Measurements from ENCODE around the gene FSD1. TPM values are rescaled to one million over a fixed set of nuclear protein-coding genes. Genes with fewer than 3 reads are reported as not detected.
"Not testable (repeated sequence)": the region's sequence is repeated elsewhere in the genome, so short reads cannot be mapped to it uniquely, and the experiment has no call there.

The FSD1 gene
- total RNA-seq, 1 donor: 1.1 TPM

- Histone ChIP-seq H2AFZ (ENCODE audit: low read length) (no peak overlapping the region), H3K9me3 (ENCODE audit: low read depth, low read length) (no peaks in the 10 kb centered on the region), H3K79me2 (ENCODE audit: insufficient read depth, low read length) (no peaks in the 10 kb centered on the region), H3K36me3 (ENCODE audit: insufficient read depth, low read length) (no peaks in the 10 kb centered on the region), H3K4me2 (ENCODE audit: insufficient read depth, low read length) (peak overlapping the region; percentile 72), H3K4me1 (ENCODE audit: insufficient read depth, low read length) (peaks cover 5% of the 10 kb centered on the region), H3K4me3 (ENCODE audit: insufficient read depth, low read length) (no peak overlapping the region), H3K27me3 (ENCODE audit: insufficient read depth, low read length) (peaks cover 10% of the 10 kb centered on the region), H4K20me1 (ENCODE audit: insufficient read depth, low read length) (no peaks in the 10 kb centered on the region), H3K27ac (ENCODE audit: low read depth, low read length) (no peak overlapping the region)
- no peak for DNase-seq (ENCODE audit: insufficient read length, low spot score, missing footprints)
- TF ChIP-seq CTCF (IDR thresholded peaks at IDR 0.05; ENCODE audit: extremely low read depth, low read depth, low read length): no peak
These were observed 22.4 kb downstream of the FSD1 start for GRCh38 chr19:4326837-4327251.

GRCh38 chr19:4327252-4327876, 23.0 kb downstream of the FSD1 start:
- no peak for TF ChIP-seq CTCF (IDR thresholded peaks at IDR 0.05; ENCODE audit: extremely low read depth, low read depth, low read length)
- no peaks in the 10 kb centered on the region for H3K36me3 ChIP-seq (ENCODE audit: insufficient read depth, low read length)
- peak overlapping the region; percentile 37 for H3K4me3 ChIP-seq (ENCODE audit: insufficient read depth, low read length)
- no peak overlapping the region for H3K27ac ChIP-seq (ENCODE audit: low read depth, low read length)
- DNase-seq (ENCODE audit: insufficient read length, low spot score, missing footprints): peak; percentile 90
- H3K27me3 ChIP-seq (ENCODE audit: insufficient read depth, low read length): peaks cover 10% of the 10 kb centered on the region
- H3K4me1 ChIP-seq (ENCODE audit: insufficient read depth, low read length): peaks cover 5% of the 10 kb centered on the region
- no peaks in the 10 kb centered on the region for H3K79me2 ChIP-seq (ENCODE audit: insufficient read depth, low read length)
- no peak overlapping the region for H2AFZ ChIP-seq (ENCODE audit: low read length)
- H4K20me1 ChIP-seq (ENCODE audit: insufficient read depth, low read length): no peaks in the 10 kb centered on the region
- H3K4me2 ChIP-seq (ENCODE audit: insufficient read depth, low read length): peak overlapping the region; percentile 72
- no peaks in the 10 kb centered on the region for H3K9me3 ChIP-seq (ENCODE audit: low read depth, low read length)

- Histone ChIP-seq H3K36me3 (ENCODE audit: insufficient read depth, low read length) (no peaks in the 10 kb centered on the region), H4K20me1 (ENCODE audit: insufficient read depth, low read length) (no peaks in the 10 kb centered on the region), H3K79me2 (ENCODE audit: insufficient read depth, low read length) (no peaks in the 10 kb centered on the region), H3K27me3 (ENCODE audit: insufficient read depth, low read length) (peaks cover 10% of the 10 kb centered on the region), H3K4me2 (ENCODE audit: insufficient read depth, low read length) (peak overlapping the region; percentile 72), H3K9me3 (ENCODE audit: low read depth, low read length) (no peaks in the 10 kb centered on the region), H3K4me1 (ENCODE audit: insufficient read depth, low read length) (peaks cover 5% of the 10 kb centered on the region), H3K27ac (ENCODE audit: low read depth, low read length) (no peak overlapping the region), H2AFZ (ENCODE audit: low read length) (peak overlapping the region; percentile 59), H3K4me3 (ENCODE audit: insufficient read depth, low read length) (peak overlapping the region; percentile 37)
- no peak for TF ChIP-seq CTCF (IDR thresholded peaks at IDR 0.05; ENCODE audit: extremely low read depth, low read depth, low read length)
- no peak for DNase-seq (ENCODE audit: insufficient read length, low spot score, missing footprints)
These were observed 23.5 kb downstream of the FSD1 start for GRCh38 chr19:4327877-4328242.

- H3K4me2 ChIP-seq (ENCODE audit: insufficient read depth, low read length): peak overlapping the region; percentile 89
- no peaks in the 10 kb centered on the region for H3K79me2 ChIP-seq (ENCODE audit: insufficient read depth, low read length)
- H3K36me3 ChIP-seq (ENCODE audit: insufficient read depth, low read length): no peaks in the 10 kb centered on the region
- TF ChIP-seq CTCF (IDR thresholded peaks at IDR 0.05; ENCODE audit: extremely low read depth, low read depth, low read length): no peak
- peak; percentile 95 for DNase-seq (ENCODE audit: insufficient read length, low spot score, missing footprints)
- H3K27me3 ChIP-seq (ENCODE audit: insufficient read depth, low read length): peaks cover 10% of the 10 kb centered on the region
- no peak overlapping the region for H3K27ac ChIP-seq (ENCODE audit: low read depth, low read length)
- H4K20me1 ChIP-seq (ENCODE audit: insufficient read depth, low read length): no peaks in the 10 kb centered on the region
- H3K4me1 ChIP-seq (ENCODE audit: insufficient read depth, low read length): peaks cover 5% of the 10 kb centered on the region
- peak overlapping the region; percentile 69 for H3K4me3 ChIP-seq (ENCODE audit: insufficient read depth, low read length)
- peak overlapping the region; percentile 85 for H2AFZ ChIP-seq (ENCODE audit: low read length)
- H3K9me3 ChIP-seq (ENCODE audit: low read depth, low read length): no peaks in the 10 kb centered on the region
These were observed 24.0 kb downstream of the FSD1 start for GRCh38 chr19:4328243-4328990.

- H4K20me1 ChIP-seq (ENCODE audit: insufficient read depth, low read length); H3K79me2 ChIP-seq (ENCODE audit: insufficient read depth, low read length); H3K4me1 ChIP-seq (ENCODE audit: insufficient read depth, low read length); H3K27ac ChIP-seq (ENCODE audit: low read depth, low read length); H3K36me3 ChIP-seq (ENCODE audit: insufficient read depth, low read length); H3K9me3 ChIP-seq (ENCODE audit: low read depth, low read length): not testable (repeated sequence)
- peak; percentile 62 for DNase-seq (ENCODE audit: insufficient read length, low spot score, missing footprints)
- Histone ChIP-seq H3K4me3 (ENCODE audit: insufficient read depth, low read length) (peak overlapping the region; percentile 69), H3K4me2 (ENCODE audit: insufficient read depth, low read length) (peak overlapping the region; percentile 89), H2AFZ (ENCODE audit: low read length) (peak overlapping the region; percentile 85), H3K27me3 (ENCODE audit: insufficient read depth, low read length) (peaks cover 10% of the 10 kb centered on the region)
These were observed 24.7 kb downstream of the FSD1 start for GRCh38 chr19:4328991-4329681.
